GM19240 (cell line): ENCODE results near the gene FAM174B.

ENCODE experiments used
- DNase-seq: peaks from one replicate; pipeline ENCODE4 v3.0.0; 2011; ENCODE audit warnings: low spot score; ENCODE audit not compliant: insufficient read length

FAM174B gene

DNA sequence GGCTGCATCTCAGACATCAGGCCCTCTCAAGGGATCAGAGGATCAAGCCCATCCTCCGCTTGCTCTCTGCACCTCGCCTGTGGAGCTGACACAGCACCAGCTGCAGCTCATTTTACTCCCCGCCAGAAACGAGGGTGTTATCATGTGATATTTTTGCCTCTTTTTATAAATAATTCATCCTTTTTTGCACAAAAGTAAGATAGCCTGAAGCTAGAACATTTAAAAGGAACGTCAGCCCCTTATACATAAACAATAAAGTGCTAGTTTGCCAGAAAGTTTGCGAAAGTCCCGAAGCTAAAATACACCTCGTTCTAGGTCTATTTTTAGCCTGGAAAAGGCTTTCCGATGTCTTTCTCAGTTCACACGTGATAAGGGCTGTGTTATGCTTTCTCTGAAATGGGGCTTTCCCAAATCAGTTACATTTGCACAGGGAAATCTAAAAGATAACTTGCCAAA, 9.6 kb upstream of the FAM174B start:
- no peak for DNase-seq

DNA sequence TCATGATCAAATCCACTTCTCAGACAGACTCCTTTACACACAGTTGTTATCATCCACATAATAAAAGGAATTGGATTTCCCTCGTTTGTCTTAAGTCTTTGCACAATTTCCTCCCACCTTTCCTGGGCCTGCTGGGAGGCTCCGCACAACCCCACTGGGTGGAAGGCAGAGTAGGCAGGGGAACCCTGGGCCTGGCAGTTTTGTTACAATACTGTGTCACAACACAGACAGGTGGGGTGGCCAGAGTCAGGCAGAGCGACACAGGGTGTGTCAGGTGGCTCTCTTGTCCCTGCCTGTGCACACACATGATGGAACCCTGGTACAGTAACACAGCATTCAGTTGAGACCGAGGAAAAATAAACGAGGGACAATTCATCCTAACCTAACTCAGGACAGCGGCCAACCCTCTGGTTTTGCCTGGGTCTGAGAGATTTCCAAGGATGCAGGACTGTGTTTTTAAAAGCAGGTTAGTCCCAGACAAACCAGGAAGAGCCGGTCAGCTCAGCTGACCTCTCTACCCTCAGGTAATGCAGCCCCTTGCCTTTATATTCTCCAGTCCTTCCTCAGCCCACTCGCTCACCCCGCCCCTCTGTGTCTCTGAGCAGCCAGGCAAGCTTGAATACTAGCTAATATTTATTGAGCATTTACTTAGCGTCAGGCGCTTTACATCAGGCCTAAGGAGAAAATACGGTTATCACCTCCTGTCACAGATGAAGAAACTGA, 8.8 kb upstream of the FAM174B start:
- DNase-seq, result no peak

DNA sequence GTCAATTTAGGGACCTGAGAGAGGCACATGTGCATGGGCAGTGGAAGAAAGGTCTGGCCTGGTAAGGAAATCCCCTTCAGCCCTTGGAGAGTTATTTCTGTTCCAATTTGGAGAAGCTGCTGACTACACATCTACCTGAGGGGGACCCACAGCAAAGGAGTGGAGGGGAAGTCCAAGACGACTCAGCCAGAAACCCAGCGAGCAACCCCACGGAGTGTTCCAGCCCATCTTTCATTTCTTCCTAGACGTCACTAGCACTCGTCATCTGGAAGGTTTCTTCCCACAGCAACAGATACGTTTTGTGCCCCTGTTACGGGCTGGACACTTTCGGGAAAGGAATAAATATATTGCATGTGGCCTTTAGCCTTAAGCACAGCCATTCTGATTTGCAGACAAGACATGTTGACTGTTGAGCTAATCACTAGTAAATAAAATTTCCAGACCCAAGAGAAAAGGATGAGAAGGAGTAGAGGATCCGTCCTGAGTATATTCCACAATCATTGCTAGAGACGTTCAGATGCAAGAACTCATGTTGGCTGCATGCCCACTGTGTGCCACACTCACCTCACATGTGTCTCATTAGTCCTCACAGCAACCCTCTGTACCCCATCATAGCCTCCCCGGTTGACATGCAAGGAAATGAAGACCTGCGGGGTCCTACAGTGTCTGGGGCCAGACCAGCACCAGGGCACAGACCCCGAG, 7.8 kb upstream of the FAM174B start:
- DNase-seq, result peak; percentile 33

DNA sequence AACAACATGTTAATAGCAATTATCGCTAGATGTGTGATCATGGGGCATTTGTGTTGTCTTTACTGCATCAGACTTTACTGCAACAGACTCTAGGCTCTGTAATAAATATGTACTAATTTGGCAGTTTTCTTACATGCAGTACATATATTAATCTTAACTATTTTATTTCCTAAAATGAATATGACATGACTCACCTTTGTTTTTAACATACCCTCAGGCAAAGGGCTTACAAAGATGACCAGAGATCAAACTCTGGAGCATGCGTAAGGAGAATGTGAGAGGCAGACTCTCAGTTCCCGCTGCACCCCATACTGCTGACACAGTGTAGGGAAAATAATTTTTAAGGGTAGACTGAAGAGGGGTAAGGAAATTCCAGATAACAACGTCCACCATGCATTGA, 7.2 kb upstream of the FAM174B start:
- DNase-seq, result no peak

DNA sequence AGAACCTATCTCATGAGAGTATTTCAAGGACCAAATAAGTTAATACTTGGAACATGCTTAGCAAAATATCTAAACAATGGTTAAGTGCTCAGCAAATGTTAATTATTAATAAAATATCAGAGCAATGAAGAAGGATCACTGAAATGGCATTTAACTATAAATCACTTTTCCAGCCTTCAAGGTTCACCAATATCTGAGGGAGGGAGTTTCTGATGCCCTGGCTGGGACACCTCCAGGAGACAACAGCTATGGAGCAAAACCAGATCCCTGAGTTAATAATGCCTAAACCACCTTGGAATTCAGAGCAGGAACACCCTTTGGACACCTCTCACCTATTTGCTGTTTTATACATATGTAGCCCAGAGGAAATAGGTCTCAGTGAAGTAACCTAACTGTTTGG, 6.4 kb upstream of the FAM174B start:
- DNase-seq, result no peak

DNA sequence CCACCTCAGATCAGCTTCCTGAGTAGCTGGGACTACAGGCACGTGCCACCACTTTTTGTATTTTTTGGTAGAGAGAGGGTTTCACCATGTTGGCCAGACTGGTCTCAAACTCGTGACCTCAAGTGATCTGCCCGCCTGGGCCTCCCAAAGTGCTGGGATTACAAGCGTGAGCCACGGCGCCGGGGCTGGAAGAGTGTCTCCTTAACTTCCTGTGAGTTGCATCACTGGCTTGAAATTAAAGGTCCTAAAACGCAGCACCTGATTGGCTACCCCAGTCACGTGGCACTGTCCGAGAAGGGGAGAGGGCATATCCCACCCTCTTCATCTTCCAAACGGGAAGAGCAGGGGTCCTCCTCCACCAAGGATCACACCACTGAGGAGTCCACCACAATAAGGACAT, 5.5 kb upstream of the FAM174B start:
- no peak for DNase-seq

DNA sequence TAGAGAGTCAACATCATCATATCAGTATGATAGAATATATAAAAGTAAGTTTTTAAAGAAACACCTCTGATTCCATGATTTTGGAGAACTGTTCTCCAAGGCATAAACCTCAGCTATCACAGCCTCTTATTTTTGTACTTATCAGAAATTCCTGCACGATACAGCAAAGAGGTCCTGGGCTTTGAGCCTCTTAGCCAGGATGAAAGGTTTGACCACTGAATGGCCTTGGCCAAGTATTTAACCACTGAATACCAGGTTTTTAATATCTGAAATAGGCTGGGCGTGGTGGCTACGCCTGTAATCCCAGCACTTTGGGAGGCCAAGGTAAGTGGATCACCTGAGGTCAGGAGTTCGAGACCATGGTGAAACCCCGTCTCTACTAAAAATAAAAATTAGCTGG, 1.9 kb upstream of the FAM174B start:
- DNase-seq, result no peak

DNA sequence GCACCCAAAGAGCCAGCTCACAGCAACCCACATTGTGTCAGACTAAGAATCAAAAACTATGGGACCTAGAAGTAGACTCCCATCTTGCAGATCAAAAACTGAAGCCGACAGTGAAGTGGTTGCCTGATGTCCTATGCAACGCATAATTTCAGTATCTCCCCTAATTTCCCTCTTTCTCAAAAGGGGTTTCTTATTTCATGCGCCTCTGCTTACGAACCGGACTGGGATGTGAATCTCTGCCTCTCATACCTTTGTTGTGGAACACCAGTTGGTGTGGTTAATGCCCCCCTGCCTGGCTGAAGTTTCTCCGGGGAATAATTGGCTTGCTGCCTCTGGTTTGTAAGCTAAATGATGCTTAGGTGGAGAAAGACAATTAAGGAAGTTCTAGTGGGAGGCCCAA, 514 bp upstream of the FAM174B start:
- DNase-seq, result no peak

DNA sequence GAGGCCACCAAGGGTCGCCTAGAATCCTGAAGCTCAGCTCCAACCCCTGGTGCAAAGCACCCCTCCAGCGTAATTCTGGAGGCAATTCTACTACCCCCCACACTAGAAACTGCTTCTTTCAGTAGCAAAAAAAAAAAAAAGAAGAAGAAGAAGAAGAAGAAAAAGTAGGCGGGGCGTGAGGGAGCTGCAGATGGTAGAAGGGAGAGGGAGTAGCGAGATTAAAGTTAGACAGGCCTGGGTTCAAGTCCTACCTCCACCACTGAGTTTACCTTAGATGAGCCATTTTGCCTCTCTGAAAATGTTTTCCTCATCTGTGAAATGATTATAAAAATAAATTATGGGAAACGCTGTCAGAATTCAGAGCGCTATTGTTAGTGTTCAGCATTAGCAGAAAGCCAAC, 913 bp downstream of the FAM174B start:
- no peak for DNase-seq

DNA sequence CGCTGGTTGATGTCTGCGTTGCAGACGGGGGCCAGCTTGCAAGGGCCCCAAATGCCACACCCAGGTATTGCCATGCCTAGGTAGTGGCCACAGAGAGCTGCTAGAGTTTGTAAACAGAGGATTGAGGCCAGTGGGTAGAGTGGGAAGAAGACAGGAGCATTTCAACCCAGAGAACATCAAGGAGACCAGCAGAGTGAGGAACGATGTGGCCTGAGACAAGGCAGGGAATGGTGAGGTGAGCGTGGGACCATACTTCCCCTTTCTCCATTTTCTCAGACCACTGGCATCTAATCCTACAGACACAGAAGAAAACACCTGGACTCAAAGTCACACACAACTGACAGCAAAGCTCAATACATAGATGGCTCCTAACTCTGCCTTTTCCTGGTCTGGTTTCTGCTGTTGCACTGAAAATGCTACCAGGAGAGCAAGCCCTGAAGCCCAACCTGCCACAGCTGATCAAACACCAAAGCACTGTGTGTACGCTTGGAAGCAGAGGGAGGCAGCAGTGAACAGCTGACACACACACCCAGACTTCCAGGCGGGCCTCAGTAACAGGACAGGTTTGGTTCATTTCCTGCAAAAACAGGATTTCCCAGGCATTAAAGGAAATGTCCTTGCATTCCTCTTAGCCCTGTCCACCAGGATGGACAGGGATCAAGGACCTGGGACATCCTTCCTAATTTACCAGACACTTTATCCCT, 1.6 kb downstream of the FAM174B start:
- no peak for DNase-seq

DNA sequence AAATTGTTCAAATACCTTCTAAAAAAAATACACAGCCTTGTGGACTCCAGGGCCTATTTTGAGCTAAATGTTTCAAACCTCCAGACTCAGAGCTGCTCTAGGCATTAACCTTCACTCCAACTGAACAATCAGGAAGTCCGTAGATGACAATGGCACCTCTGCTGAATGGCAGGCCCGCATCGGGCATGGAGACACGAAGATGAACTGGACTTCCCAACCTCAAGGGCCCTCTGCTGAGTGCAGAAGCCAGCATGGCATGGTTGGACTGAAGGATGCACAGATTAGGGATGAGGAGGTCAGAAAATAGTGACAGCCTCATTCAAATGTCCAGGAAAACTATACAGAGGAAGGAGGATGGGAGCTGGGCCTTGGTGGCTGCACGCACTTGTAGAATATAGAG, 2.2 kb downstream of the FAM174B start:
- no peak for DNase-seq

DNA sequence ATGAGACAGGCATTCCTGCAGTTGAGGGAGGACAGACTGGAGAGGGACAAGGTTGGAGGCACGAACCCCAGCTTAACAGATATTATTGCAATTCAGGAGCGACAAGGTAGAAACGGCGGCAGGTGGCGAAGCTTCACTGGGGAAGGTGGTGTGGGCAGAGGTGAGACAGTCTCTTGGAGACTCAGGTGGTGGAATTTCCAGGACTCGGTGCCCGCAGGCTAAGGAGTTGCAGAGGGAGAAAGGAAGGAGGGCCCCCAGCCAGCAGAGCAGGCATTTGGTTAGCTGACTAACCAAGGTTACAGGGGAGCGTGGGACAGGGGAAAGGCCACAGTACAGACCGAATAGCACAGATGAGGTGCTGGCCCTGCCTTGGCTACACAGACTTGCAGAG, 3.0 kb downstream of the FAM174B start:
- DNase-seq, result no peak

DNA sequence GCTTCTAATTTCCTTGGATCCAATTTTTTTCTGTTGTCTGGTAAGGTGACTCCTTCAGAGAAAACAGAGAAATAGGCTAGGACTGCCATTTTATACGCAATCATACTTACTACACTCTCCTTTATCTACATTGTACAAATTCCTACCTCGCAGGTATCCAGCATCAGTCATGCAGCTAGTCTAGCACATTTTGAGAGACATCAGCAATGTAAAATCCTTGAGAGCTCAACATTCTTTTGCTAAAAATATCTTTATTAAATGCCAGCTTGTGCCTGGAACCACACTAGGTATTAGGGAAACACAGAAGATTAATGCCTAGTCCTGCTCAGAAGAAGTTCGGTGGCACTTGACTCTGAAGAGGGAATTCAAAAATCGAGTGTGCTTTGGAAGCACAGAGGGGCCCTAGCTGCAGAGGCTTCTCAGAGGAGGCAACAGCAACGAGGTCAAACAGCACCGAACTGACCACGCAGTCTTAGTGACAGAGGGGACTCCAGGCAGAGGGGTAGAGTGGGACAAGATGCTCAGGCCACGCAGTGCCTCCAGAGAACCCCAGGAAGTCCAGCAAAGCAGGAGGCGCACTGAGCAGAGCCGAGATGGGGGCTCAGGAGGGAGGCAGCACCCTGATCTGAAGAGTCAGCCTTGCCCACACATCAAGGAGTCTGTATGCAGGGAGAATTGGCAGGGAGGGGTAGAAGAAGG, 3.5 kb downstream of the FAM174B start:
- DNase-seq, result no peak

DNA sequence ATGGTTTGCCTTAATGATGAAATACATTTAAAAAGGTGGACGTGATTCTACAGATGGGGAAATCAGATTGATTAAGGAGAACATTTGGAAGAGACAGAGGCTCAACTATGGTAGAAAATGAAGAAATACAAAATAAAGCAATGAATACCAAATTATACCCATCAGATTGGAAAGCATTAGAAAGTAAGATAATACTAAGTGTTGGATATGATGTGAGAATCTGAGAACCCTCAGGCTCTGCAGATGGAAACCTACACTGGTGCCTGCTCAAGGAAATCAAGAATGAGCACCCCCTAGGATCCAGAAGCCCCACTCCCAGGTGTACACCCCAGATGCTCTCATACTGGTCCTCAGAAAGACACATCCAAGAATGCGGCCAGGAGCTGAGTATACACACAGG, 4.6 kb downstream of the FAM174B start:
- DNase-seq, result no peak

DNA sequence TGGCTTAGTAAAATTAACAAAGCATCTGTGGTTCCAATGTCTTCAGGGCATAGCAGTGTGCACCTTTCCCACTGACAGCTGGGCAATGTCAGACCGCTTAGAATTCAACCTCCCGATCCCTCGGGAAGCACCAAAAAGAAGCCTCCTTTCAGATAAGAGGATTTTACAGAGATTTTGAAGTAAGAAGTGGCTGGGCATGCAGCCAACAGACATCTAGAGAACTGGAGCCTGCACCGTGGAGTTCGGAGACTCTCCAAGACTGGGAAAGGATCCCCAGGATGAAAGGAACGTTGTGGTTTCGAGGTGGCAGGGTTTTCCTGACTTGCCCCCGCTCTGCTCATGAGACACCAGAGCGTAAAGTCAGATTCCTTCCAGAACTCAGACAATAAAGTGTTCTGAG, 5.3 kb downstream of the FAM174B start:
- no peak for DNase-seq

DNA sequence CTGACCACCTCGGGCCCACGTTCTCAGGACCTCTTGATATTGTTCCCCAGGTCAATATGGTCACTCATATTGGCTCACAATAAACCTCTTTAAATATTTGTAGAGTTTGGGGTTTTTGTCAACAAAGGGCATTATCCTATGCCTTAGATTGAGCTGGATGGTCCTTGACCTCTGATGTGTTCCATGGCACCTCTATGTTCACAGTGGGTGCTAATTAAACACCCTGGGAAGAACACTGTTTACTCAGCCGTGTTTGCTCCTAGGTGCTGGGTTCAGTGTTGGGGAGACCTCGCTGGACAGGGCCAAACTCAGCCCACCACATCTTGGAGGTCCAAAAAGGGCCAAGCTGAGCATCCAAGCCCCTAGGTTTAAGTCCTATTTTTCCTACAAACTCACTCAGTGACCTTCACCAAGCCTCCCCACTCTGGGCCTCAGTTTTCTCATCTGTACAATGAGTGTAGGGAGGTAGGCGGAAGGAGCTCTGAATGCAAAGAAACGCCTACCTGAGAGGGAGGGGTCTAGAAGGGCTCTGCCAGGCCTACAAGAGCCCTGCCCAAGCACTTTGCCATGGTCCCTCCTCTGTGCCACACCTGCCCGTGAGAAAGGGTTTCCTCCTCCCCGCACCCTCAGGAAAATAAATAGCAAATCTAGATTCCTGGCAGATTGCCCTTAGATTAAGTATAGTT, 7.2 kb downstream of the FAM174B start:
- DNase-seq, result no peak

DNA sequence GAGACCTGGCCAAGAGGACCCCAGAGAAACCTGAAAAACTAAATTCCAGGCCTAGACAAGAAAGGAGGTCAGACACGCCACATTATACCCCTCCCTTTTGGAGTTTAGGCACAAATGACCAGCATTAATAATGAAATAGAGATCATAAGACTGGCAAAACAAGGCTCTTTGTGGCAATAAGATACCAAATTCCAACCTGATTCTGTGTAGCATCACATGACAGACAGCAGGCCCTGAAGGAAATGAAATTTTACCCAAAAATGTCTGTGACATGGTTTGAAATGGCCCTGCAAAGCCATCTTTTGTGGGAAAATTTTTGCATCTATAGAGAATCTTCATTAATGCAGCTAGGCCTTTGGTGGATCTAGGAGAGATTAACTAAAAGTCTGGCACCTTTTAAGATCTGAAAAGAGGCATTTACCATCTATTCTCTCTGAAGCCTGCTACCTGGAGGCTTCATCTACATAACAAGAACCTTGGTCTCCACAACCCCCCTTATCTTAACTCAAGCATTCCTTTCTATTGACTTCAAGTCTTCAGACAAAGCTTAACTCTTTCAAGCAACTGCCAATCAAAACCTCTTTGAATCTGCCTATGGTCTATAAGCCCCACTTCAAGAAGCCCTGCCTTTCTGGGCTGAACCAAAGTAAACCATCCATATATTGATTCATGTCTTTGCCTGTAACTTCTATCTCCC, 8.0 kb downstream of the FAM174B start:
- no peak for DNase-seq

DNA sequence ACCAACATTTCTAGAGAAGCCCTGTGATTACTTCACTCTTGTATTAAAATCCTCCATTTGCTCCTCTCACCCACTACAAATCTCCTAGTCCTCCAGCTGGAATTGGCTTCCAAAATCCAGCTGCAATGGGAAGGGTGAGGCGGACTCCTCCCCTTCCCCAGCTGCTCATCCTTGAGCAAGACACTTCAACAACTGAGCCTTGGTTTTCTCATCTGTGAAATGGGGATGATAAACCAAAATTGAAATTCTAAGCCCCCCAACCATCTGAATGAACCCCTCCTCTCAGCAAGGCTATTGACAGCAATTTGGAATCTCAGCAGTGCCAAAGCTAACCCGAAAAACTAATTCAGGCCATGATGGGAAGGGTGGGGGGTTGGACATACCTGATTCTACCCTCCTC, 9.4 kb downstream of the FAM174B start:
- no peak for DNase-seq

DNA sequence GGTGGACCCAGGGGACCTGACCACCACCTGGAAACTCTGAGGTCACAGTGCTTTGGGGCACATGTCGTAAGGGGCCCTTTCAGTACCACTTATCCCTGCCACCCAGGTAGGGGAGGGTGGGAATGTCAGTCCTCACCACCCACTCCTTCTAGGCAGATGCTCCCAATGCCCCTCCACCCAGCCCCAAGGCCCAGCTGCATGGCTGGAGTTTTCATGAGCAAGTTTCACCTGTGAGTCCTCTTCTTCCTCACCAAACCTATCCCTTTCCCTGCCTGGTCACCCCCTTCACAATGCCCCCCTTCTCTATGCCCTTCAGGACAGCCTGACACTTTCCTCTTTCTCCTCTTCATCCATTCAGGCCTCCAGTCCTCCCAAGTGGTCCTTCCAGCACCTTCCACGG, 9.8 kb downstream of the FAM174B start:
- DNase-seq, result no peak

DNA sequence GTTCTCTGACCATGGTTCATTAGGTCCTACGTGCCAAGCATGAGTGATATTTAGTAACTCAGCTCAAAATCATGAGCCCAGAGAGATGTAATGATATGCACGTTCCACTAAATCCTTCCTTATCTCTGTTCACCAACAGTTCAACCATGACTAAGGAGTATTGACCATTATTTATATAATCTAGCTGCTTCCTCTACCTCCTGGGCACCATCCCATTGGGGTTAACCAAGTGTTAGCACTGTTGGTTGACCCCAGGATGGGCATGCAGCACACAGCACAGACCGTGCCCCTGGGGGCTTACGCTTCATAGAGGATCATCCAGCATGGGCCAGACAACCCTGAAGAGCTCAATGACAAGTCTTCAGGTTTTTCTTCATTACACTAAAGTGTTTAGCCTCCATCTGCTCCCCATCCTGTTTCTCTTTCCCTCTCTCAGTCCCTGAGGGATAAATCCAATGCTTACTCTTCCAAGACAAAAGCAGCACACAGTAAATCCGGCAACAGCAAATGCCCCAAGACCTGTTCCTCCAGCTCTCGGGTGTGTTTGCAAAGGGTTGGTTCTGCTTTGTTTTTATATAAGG, 10.4 kb downstream of the FAM174B start:
- no peak for DNase-seq
